Activated gamma-delta T cell treated with Interleukin-2 at 50 U/mL for 16 hours (primary cell): ENCODE data around the gene AQP4.

ENCODE experiments used
- DNase-seq: peaks from one replicate; pipeline ENCODE4 v3.0.0-alpha.2; 2020

AQP4 gene

GRCh38 chr18:26865557-26865956, at the start of gene AQP4:
AQP4 (minus strand) TSS chr18:26865707; CDS start chr18:26865689, 18 bp downstream.
- DNase-seq = no peak

GRCh38 chr18:26911840-26912239, 46.3 kb upstream of the AQP4 start:
- no peak for DNase-seq

- no peak for DNase-seq
Observed at GRCh38 chr18:26909599-26910290, 44.2 kb upstream of the AQP4 start.

GRCh38 chr18:26908906-26909305, 43.4 kb upstream of the AQP4 start:
- no peak for DNase-seq

GRCh38 chr18:26902291-26902690, 36.8 kb upstream of the AQP4 start:
- DNase-seq = no peak

GRCh38 chr18:26901020-26901419, 35.5 kb upstream of the AQP4 start:
- no peak for DNase-seq

GRCh38 chr18:26894426-26894825, 28.9 kb upstream of the AQP4 start:
- DNase-seq = no peak

GRCh38 chr18:26893996-26894395, 28.5 kb upstream of the AQP4 start:
- DNase-seq = no peak

GRCh38 chr18:26888259-26888658, 22.8 kb upstream of the AQP4 start:
- no peak for DNase-seq

- DNase-seq = no peak
Observed at GRCh38 chr18:26875040-26875654, 9.6 kb upstream of the AQP4 start.

GRCh38 chr18:26874283-26874682, 8.8 kb upstream of the AQP4 start:
- DNase-seq = no peak

- DNase-seq = no peak
Observed at GRCh38 chr18:26869640-26870039, 4.1 kb upstream of the AQP4 start.

GRCh38 chr18:26868968-26869586, 3.6 kb upstream of the AQP4 start:
- no peak for DNase-seq

- DNase-seq = no peak
Observed at GRCh38 chr18:26867471-26867870, 2.0 kb upstream of the AQP4 start.

GRCh38 chr18:26864658-26865057, 849 bp downstream of the AQP4 start:
- no peak for DNase-seq

- no peak for DNase-seq
Observed at GRCh38 chr18:26863921-26864497, 1.5 kb downstream of the AQP4 start.

- no peak for DNase-seq
Observed at GRCh38 chr18:26863122-26863879, 2.2 kb downstream of the AQP4 start.

GRCh38 chr18:26862084-26862483, 3.4 kb downstream of the AQP4 start:
- no peak for DNase-seq

GRCh38 chr18:26854292-26854881, 11.1 kb downstream of the AQP4 start:
- DNase-seq = no peak

- DNase-seq = no peak
Observed at GRCh38 chr18:26853401-26853800, 12.1 kb downstream of the AQP4 start.

- DNase-seq = no peak
Observed at GRCh38 chr18:26843760-26844159, 21.7 kb downstream of the AQP4 start.

GRCh38 chr18:26840965-26841364, 24.5 kb downstream of the AQP4 start:
- no peak for DNase-seq

GRCh38 chr18:26839609-26840008, 25.9 kb downstream of the AQP4 start:
- no peak for DNase-seq
